K562 (cell line): ENCODE measurements around the gene ACER1. TPM values are rescaled to one million over a fixed set of nuclear protein-coding genes. Genes with fewer than 3 reads are reported as not detected.
"Not testable (repeated sequence)": the region's sequence is repeated elsewhere in the genome, so short reads cannot be mapped to it uniquely, and the experiment has no call there.

ENCODE experiments used
- ATAC-seq: fragments of 200-7000 bp; cut with Tn5 transposase; 3 replicates; pipeline ENCODE4 v1.9.1; 2020; ENCODE audit warnings: moderate library complexity
- BruUV-seq: library from RNA; stranded (reverse); fragments of 400-500 nt; replicated peaks from 2 replicates; lab custom pipeline; 2021; lab: Mats Ljungman, UMichigan
- CTCF ChIA-PET: fragments of 300-600 bp; formaldehyde crosslinking; extraction: SDS; loops from one replicate; lab custom pipeline; 2021; ENCODE audit warnings: low intra/inter-chr PET ratio; lab: Yijun Ruan, JAX
- POLR2A ChIA-PET: fragments of 300-600, 350-650 bp; sonication (Branson Sonifier 250); formaldehyde crosslinking; extraction: SDS; loops from one replicate; lab custom pipeline; 2021; ENCODE audit warnings: antibody characterized with exemption, inconsistent platforms; lab: Yijun Ruan, JAX
- DNase-seq, 4 experiments: peaks; one replicate each; pipeline versions ENCODE4 v3.0.0 to v3.0.0-alpha.2; 2011 to 2018; ENCODE audit warnings: low spot score in 3 of 4, mixed read lengths in 3 of 4; ENCODE audit errors: extremely low read depth in 1 of 4
- FAIRE-seq: peaks from 2 replicates; lab custom pipeline; 2011; peaks lifted over from hg19 to GRCh38; lab: Jason Lieb, UNC
- H2AFZ ChIP-seq: 2 replicates; pipeline ENCODE4 v1.6.0; 2011; ENCODE audit warnings: low read depth, low read length, control low read depth, inconsistent platforms
- H3K27ac ChIP-seq: fragments of 200-600 bp; 3 replicates; pipeline ENCODE4 v1.8.0; 2011; ENCODE audit warnings: low read depth, mild to moderate bottlenecking, control low read depth, inconsistent platforms, low read length, moderate library complexity, mixed read lengths; ENCODE audit errors: extremely low read depth
- H3K27me3 ChIP-seq, 2 experiments: fragments of 300-600 bp in 1 of 2; 2 replicates in 1 of 2; 3 replicates in 1 of 2; pipeline versions ENCODE4 v1.6.0 to v1.8.0; 2011; ENCODE audit warnings: inconsistent platforms in 2 of 2, low read length in 2 of 2, mild to moderate bottlenecking in 1 of 2, mixed read lengths in 1 of 2, moderate library complexity in 1 of 2; ENCODE audit not compliant: control insufficient read depth in 2 of 2, insufficient read depth in 2 of 2
- H3K36me3 ChIP-seq: fragments of 300-600 bp; 3 replicates; pipeline ENCODE4 v1.8.0; 2011; ENCODE audit warnings: mild to moderate bottlenecking, low read length, inconsistent platforms; ENCODE audit not compliant: control insufficient read depth, insufficient read depth
- H3K4me1 ChIP-seq, 2 experiments: fragments of 200-600 bp in 1 of 2; replicated peaks in 1 of 2; 2 replicates in 1 of 2; 3 replicates in 1 of 2; pipeline versions ENCODE4 v1.5.1 to v1.8.0; 2011; ENCODE audit warnings: inconsistent platforms in 2 of 2, low read length in 2 of 2, mild to moderate bottlenecking in 1 of 2, mixed read lengths in 1 of 2, moderate library complexity in 1 of 2; ENCODE audit not compliant: control insufficient read depth in 2 of 2, insufficient read depth in 2 of 2
- H3K4me2 ChIP-seq: 2 replicates; pipeline ENCODE4 v1.6.1; 2011; ENCODE audit warnings: low read length, control low read depth, inconsistent platforms, mixed read lengths; ENCODE audit not compliant: insufficient read depth
- H3K4me3 ChIP-seq: fragments of 200-600 bp; sonication (generic), shearing (Covaris generic); 2 replicates; pipeline ENCODE4 v1.5.1; 2016; ENCODE audit warnings: control low read depth, inconsistent platforms
- H3K79me2 ChIP-seq: fragments of 200-600 bp; 3 replicates; pipeline ENCODE4 v1.8.0; 2011; ENCODE audit warnings: low read length, inconsistent platforms; ENCODE audit not compliant: control insufficient read depth, insufficient read depth
- H3K9ac ChIP-seq, 2 experiments: 2 replicates each; pipeline versions ENCODE4 v1.6.0 to v1.6.1; 2011; ENCODE audit warnings: low read depth in 2 of 2, low read length in 2 of 2, control low read depth in 1 of 2, inconsistent platforms in 1 of 2, mild to moderate bottlenecking in 1 of 2, mixed read lengths in 1 of 2; ENCODE audit not compliant: insufficient read depth in 1 of 2
- H3K9me1 ChIP-seq: one replicate; pipeline ENCODE4 v1.6.0; 2011; ENCODE audit warnings: inconsistent platforms, mild to moderate bottlenecking, low read length, moderate library complexity; ENCODE audit not compliant: control insufficient read depth, insufficient read depth
- H3K9me3 ChIP-seq: replicated peaks from 2 replicates; pipeline ENCODE4 v1.5.1; 2011; ENCODE audit warnings: low read depth, low read length, inconsistent platforms; ENCODE audit not compliant: control insufficient read depth, insufficient read depth
- H4K20me1 ChIP-seq: replicated peaks from 2 replicates; pipeline ENCODE4 v1.6.1; 2011; ENCODE audit warnings: low read length, inconsistent platforms, mixed read lengths; ENCODE audit not compliant: control insufficient read depth, insufficient read depth
- THRB ChIP-seq: fragments of 450-650 bp; formaldehyde crosslinking; conservative IDR thresholded peaks from 2 replicates; pipeline ENCODE4 v1.4.0; 2022; ENCODE audit warnings: mild to moderate bottlenecking, missing genetic modification characterization
- ZBTB2 ChIP-seq: fragments of 450-650 bp; IDR thresholded peaks from 2 replicates; pipeline ENCODE4 v1.6.1; 2016; ENCODE audit warnings: antibody characterized with exemption
- ZNF512 ChIP-seq: IDR thresholded peaks from 2 replicates; pipeline ENCODE4 v1.6.1; 2016; ENCODE audit warnings: missing genetic modification characterization, missing compliant biosample characterization
- WGBS: fragments of 100-300 bp; shearing (Covaris generic); methylation state at CpG from one replicate; pipeline ENCODE4 v1.1.6; 2016; ENCODE audit warnings: low coverage, mixed read lengths; ENCODE audit not compliant: insufficient coverage; ENCODE audit errors: missing lambda C conversion rate; 5-methylcytosine and 5-hydroxymethylcytosine counted together
- in situ Hi-C: fragments of 300-500 bp; cut with MboI; formaldehyde crosslinking; loops from 4 replicates; pipeline ENCODE4 v1.15.0; 2018; ENCODE audit warnings: inconsistent platforms, mixed read lengths
- intact Hi-C: fragments of 100-400 bp; cut with micrococcal nuclease; formaldehyde crosslinking; loops from 2 replicates; pipeline ENCODE4 v1.14.2; 2022
- polyA plus RNA-seq, 8 experiments: library from polyadenylated mRNA; depleted of rRNA in 4 of 8; stranded (reverse) in 5 of 8; unstranded in 3 of 8; fragments of >200 nt; fragmentation: Nextera tagmentation in 2 of 8; fragmentation: Illumina TruSeq in 1 of 8; extraction: Ambion mirVana in 2 of 8; extraction: Trizol in 1 of 8; gene quantifications; 2 replicates each; pipeline versions ENCODE4 v1.2.1 to v1.2.3, GENCODE V29; 2011 to 2014; ENCODE audit warnings: inconsistent platforms in 1 of 8, missing spikeins in 1 of 8
- total RNA-seq, 7 experiments: library from RNA; depleted of rRNA in 6 of 7; stranded (reverse); fragments of >200 nt in 6 of 7; fragmentation: Illumina TruSeq in 2 of 7; extraction: Trizol in 2 of 7; gene quantifications; 2 replicates each; pipeline versions ENCODE4 v1.2.1 to v1.2.3, GENCODE V29; 2011 to 2021; ENCODE audit warnings: low replicate concordance in 1 of 7

Gene ACER1
- total and polyA plus RNA-seq, 9 of the 15 experiments (the other 6 are each of a cell fraction or from before 2014, with no cell fraction given) = not detected

- no peak for TF ChIP-seq ZBTB2
Measured at GRCh38 chr19:6350688-6351087, 17.3 kb upstream of the ACER1 start (continued).

GRCh38 chr19:6349271-6349670 is 15.9 kb upstream of the ACER1 start:
- intact Hi-C loops = not testable (repeated sequence)
- POLR2A ChIA-PET = interaction anchor here (0.8 kb wide), 1 partner anchor 20 kb away, joined by 5 read pairs; no protein-coding TSS in a partner anchor

More at GRCh38 chr19:6349271-6349670, 15.9 kb upstream of the ACER1 start:
- H3K9me1 ChIP-seq, H4K20me1 ChIP-seq, DNase-seq, H3K27ac ChIP-seq, H3K4me2 ChIP-seq, H3K79me2 ChIP-seq, H3K4me3 ChIP-seq, H3K9me3 ChIP-seq, H3K4me1 ChIP-seq, H3K9ac ChIP-seq, ATAC-seq, CTCF ChIA-PET, H3K36me3 ChIP-seq, in situ Hi-C loops, BruUV-seq, FAIRE-seq, H2AFZ ChIP-seq: not testable (repeated sequence)
- peaks cover 10 to 15% of the 10 kb centered on the region in 2 experiments for H3K27me3 ChIP-seq
- WGBS = 0% methylated on average over 2 of the region's 2 CpGs
- TF ChIP-seq THRB (CRISPR knock-in tag) = peak; percentile 70; the same call in 1 of the 2 replicates
- peak; percentile 79 for TF ChIP-seq ZNF512 (tag)
